Measurements from ENCODE around the gene SMIM15.

DNA sequence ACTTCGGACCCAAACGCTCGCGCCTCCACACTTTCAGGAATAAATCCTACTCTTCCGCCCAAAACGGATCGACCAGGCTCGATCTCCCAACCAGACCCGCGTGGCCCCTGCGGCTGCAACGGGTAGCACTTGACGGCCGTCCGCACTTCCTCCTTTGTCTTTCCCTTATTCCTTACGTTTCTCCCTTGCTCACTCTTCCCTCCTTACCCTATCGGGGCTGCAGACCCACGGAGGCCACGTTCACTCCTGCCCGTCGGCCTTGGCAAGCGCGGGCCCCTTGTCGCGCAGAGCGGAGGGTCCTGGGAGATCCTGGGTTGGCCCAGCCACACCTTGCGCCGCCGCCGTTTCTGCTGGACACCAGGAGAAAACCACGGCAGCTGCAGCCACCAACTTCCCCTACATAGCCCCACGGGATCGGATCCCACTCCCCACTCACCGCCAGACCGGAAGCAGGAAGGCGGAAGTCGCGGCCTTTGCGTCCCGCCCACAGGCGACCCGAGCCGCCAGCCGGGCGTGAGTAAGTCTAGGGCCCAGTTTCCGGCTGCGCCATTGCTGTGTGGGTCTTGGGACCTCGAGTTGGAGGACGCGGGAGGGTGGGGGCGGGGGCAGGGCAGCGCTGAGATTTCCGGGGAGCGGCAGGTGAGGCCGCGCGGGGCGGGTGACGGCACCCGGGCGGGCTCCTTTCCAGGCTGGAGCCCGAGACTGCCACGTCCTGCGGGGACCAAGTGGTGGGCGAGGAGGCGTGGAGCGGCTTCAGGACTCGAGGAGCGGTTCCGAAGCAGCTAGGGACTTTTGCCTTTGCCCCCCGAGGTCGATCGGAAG lies at the start of gene SMIM15:
- TF ChIP-seq, protein P1, sequence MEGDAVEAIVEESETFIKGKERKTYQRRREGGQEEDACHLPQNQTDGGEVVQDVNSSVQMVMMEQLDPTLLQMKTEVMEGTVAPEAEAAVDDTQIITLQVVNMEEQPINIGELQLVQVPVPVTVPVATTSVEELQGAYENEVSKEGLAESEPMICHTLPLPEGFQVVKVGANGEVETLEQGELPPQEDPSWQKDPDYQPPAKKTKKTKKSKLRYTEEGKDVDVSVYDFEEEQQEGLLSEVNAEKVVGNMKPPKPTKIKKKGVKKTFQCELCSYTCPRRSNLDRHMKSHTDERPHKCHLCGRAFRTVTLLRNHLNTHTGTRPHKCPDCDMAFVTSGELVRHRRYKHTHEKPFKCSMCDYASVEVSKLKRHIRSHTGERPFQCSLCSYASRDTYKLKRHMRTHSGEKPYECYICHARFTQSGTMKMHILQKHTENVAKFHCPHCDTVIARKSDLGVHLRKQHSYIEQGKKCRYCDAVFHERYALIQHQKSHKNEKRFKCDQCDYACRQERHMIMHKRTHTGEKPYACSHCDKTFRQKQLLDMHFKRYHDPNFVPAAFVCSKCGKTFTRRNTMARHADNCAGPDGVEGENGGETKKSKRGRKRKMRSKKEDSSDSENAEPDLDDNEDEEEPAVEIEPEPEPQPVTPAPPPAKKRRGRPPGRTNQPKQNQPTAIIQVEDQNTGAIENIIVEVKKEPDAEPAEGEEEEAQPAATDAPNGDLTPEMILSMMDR (IDR thresholded peaks at IDR 0.05), result no peak
- TF ChIP-seq EP300 (IDR thresholded peaks at IDR 0.05; ENCODE audit: borderline replicate concordance in 1 of 2, low read depth in 1 of 2, low read length in 1 of 2) (peak; percentile 8 to 41; a peak in 1 of 4 replicates), POLR2AphosphoS5 (IDR thresholded peaks at IDR 0.05; ENCODE audit: low read depth, low read length) (peak; percentile 92), TAF1 (IDR thresholded peaks at IDR 0.05; ENCODE audit: borderline replicate concordance, low read depth, low read length) (peak; percentile 81; the same call in 1 of the 2 replicates), RAD21 (IDR thresholded peaks at IDR 0.05; ENCODE audit: low read length) (peak; percentile 12), EZH2phosphoT487 (IDR thresholded peaks at IDR 0.05; ENCODE audit: borderline replicate concordance, low read depth) (no peak), NRF1 (IDR thresholded peaks at IDR 0.05; ENCODE audit: low read depth, low read length) (no peak), CHD2 (IDR thresholded peaks at IDR 0.05; ENCODE audit: low read length, partially characterized antibody) (peak; percentile 51)
- TF ChIP-seq, protein P2, sequence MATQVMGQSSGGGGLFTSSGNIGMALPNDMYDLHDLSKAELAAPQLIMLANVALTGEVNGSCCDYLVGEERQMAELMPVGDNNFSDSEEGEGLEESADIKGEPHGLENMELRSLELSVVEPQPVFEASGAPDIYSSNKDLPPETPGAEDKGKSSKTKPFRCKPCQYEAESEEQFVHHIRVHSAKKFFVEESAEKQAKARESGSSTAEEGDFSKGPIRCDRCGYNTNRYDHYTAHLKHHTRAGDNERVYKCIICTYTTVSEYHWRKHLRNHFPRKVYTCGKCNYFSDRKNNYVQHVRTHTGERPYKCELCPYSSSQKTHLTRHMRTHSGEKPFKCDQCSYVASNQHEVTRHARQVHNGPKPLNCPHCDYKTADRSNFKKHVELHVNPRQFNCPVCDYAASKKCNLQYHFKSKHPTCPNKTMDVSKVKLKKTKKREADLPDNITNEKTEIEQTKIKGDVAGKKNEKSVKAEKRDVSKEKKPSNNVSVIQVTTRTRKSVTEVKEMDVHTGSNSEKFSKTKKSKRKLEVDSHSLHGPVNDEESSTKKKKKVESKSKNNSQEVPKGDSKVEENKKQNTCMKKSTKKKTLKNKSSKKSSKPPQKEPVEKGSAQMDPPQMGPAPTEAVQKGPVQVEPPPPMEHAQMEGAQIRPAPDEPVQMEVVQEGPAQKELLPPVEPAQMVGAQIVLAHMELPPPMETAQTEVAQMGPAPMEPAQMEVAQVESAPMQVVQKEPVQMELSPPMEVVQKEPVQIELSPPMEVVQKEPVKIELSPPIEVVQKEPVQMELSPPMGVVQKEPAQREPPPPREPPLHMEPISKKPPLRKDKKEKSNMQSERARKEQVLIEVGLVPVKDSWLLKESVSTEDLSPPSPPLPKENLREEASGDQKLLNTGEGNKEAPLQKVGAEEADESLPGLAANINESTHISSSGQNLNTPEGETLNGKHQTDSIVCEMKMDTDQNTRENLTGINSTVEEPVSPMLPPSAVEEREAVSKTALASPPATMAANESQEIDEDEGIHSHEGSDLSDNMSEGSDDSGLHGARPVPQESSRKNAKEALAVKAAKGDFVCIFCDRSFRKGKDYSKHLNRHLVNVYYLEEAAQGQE (IDR thresholded peaks at IDR 0.05; ENCODE audit: low read depth, low read length), result no peak
